DMS114 treated with DMSO at 0.1 percent for 48 hours (cell line): Measurements from ENCODE around the gene APP.

Experiments
- DNase-seq: peaks from one replicate; lab custom pipeline; 2025; ENCODE audit not compliant: unreplicated experiment; lab: John Stamatoyannopoulos, UW

APP gene

GRCh38 chr21:25837533-25838265, 332.9 kb downstream of the APP start:
- DNase-seq, result no peak

GRCh38 chr21:25836396-25836795, 334.2 kb downstream of the APP start:
- no peak for DNase-seq

GRCh38 chr21:25834381-25834780, 336.2 kb downstream of the APP start:
- no peak for DNase-seq

- DNase-seq, result no peak
These were observed 339.1 kb downstream of the APP start for GRCh38 chr21:25831300-25831960.
